BJ (cell line): ENCODE data around the gene PCNT. TPM values are rescaled to one million over a fixed set of nuclear protein-coding genes. Genes with fewer than 3 reads are reported as not detected.

Experiments used
- CTCF ChIA-PET: fragments of 350-600 bp; formaldehyde crosslinking; extraction: SDS; loops from one replicate; lab custom pipeline; 2021; ENCODE audit warnings: antibody characterized with exemption, inconsistent platforms; lab: Yijun Ruan, JAX
- POLR2A ChIA-PET: fragments of 300-600 bp; sonication (Branson Sonifier 250); formaldehyde crosslinking; extraction: SDS; loops from one replicate; lab custom pipeline; 2021; ENCODE audit warnings: antibody characterized with exemption; lab: Charles Lee
- DNase-seq: peaks from one replicate; pipeline ENCODE4 v3.0.0-alpha.2; 2011; ENCODE audit warnings: low read depth
- H3K27me3 ChIP-seq: 2 replicates; pipeline ENCODE4 v1.6.0; 2011; ENCODE audit warnings: low read length; ENCODE audit not compliant: control insufficient read depth, insufficient read depth
- H3K36me3 ChIP-seq: 2 replicates; pipeline ENCODE4 v1.5.1; 2011; ENCODE audit warnings: low read length; ENCODE audit not compliant: control insufficient read depth, insufficient read depth
- H3K4me3 ChIP-seq: 2 replicates; pipeline ENCODE4 v1.5.1; 2011; ENCODE audit warnings: low read depth, mild to moderate bottlenecking, control low read depth, low read length
- CTCF ChIP-seq: IDR thresholded peaks from 2 replicates; pipeline ENCODE4 v1.5.1; 2011; ENCODE audit warnings: low read depth, mild to moderate bottlenecking, control low read depth, inconsistent platforms, low read length, moderate library complexity; ENCODE audit not compliant: insufficient read depth
- polyA plus RNA-seq: library from polyadenylated mRNA; depleted of rRNA; stranded (reverse); fragments of >200 nt; gene quantifications from 2 replicates; pipeline ENCODE4 v1.2.3, GENCODE V29; 2011

The PCNT gene
- polyA plus RNA-seq, 1 experiment: 11.0 TPM

DNA sequence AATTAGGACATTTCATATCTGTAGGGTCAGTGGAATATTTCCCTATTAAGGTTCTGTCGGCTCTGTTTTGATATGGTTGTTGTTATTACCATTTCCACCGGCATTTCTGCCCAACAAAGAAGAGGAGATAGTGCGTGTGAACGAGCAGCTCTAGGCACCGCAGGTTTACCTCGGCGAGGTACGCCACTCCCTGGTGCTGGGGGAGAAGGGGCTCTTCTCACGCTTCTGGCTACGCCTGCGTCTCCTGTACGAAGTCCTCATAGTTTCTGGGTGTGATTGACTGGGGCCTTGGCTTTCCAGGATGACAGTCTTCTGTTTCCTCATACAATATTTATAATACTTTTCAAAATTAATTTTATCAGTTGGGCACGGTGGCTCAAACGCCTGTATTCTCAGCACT lies 80.3 kb downstream of the PCNT start:
- no peak for TF ChIP-seq CTCF
- POLR2A ChIA-PET: no interaction called here
- H3K36me3 ChIP-seq: peaks cover 17% of the 10 kb centered on the region
- no peak for DNase-seq
- no peaks in the 10 kb centered on the region for H3K27me3 ChIP-seq
- H3K4me3 ChIP-seq: no peak overlapping the region
- CTCF ChIA-PET: no interaction called here

- no peak for TF ChIP-seq CTCF
- no peak for DNase-seq
- peaks cover 14% of the 10 kb centered on the region for H3K36me3 ChIP-seq
- POLR2A ChIA-PET: no interaction called here
- H3K27me3 ChIP-seq: no peaks in the 10 kb centered on the region
- H3K4me3 ChIP-seq: no peak overlapping the region
- CTCF ChIA-PET: no interaction called here
Measured at GRCh38 chr21:46406001-46406400, 82.0 kb downstream of the PCNT start.

DNA sequence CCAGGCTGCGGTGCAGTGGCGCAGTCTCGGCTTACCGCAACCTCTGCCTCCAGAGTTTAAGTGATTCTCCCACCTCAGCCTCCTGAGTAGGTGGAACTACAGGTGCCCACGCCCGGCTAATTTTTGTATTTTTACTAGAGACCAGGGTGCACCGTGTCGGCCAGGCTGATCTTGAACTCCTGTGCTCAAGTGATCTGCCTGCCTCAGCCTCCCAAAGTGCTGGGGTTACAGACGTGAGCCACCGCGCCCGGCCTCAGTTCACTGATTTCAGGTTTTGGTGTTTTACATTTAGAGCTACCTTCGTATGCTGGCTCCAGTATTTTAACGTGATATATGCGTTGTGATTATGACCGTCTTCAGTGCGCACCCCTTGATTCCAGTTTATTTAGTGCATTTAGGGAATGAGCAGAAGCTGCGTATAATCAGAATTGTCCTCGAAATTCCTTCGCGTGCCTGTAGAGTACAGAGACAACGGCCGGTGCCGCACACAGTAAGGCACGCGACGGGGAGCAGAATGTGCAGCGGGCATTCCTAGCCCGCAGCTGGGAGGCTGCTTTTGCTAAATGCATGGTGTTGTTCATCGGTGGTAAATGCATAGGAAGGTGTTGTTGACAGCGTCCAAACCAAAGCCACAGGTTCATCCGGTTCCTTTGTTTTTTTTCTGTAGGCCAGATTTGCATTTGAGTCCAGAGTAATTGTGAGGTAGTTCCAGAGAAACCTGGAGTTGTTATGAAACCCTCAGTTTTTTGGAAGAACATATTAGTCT lies 85.9 kb downstream of the PCNT start:
- ChIA-PET POLR2A (no interaction called here), CTCF (no interaction called here)
- Histone ChIP-seq H3K27me3 (no peaks in the 10 kb centered on the region), H3K4me3 (no peak overlapping the region), H3K36me3 (peaks cover 10% of the 10 kb centered on the region)
- TF ChIP-seq CTCF: no peak
- no peak for DNase-seq

GRCh38 chr21:46410516-46410915 lies 86.6 kb downstream of the PCNT start:
- no peak overlapping the region for H3K4me3 ChIP-seq
- H3K27me3 ChIP-seq: no peaks in the 10 kb centered on the region
- H3K36me3 ChIP-seq: peaks cover 13% of the 10 kb centered on the region
- TF ChIP-seq CTCF: no peak
- ChIA-PET POLR2A (no interaction called here), CTCF (no interaction called here)
- no peak for DNase-seq

DNA sequence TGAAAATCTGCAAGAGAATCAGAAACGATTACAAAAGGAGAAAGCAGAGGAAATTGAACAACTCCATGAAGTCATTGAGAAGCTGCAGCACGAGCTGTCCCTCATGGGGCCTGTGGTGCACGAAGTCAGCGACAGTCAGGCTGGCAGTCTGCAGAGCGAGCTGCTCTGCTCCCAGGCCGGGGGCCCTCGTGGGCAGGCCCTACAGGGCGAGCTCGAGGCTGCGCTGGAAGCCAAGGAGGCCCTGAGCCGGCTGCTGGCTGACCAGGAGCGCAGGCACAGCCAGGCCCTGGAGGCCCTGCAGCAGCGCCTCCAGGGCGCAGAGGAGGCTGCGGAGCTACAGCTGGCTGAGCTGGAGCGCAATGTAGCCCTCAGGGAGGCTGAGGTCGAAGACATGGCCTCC lies 87.3 kb downstream of the PCNT start:
- no peak overlapping the region for H3K4me3 ChIP-seq
- ChIA-PET CTCF (no interaction called here), POLR2A (no interaction called here)
- TF ChIP-seq CTCF: no peak
- no peak for DNase-seq
- peaks cover 15% of the 10 kb centered on the region for H3K36me3 ChIP-seq
- H3K27me3 ChIP-seq: no peaks in the 10 kb centered on the region
